Ishikawa (cell line): ENCODE data around the gene PLEKHA7.

Source experiments
- CEBPB ChIP-seq: IDR thresholded peaks from 2 replicates; pipeline ENCODE4 v1.6.1; 2012
- CREB1 ChIP-seq: IDR thresholded peaks from 2 replicates; pipeline ENCODE4 v1.6.1; 2012; ENCODE audit warnings: low read depth
- EP300 ChIP-seq: IDR thresholded peaks from 2 replicates; pipeline ENCODE4 v1.6.1; 2012; ENCODE audit warnings: borderline replicate concordance
- FOXM1 ChIP-seq: IDR thresholded peaks from 2 replicates; pipeline ENCODE4 v1.6.1; 2012; ENCODE audit warnings: low read depth, borderline replicate concordance
- NFIC ChIP-seq: IDR thresholded peaks from 2 replicates; pipeline ENCODE4 v1.6.1; 2012
- RAD21 ChIP-seq: IDR thresholded peaks from 2 replicates; pipeline ENCODE4 v1.6.1; 2012; ENCODE audit warnings: low read depth
- TAF1 ChIP-seq: IDR thresholded peaks from 2 replicates; pipeline ENCODE4 v1.6.1; 2012; ENCODE audit warnings: low read depth, mild to moderate bottlenecking
- TCF12 ChIP-seq: IDR thresholded peaks from 2 replicates; pipeline ENCODE4 v1.6.1; 2012; ENCODE audit warnings: low read depth
- TEAD4 ChIP-seq: IDR thresholded peaks from 2 replicates; pipeline ENCODE4 v1.6.1; 2012
- YY1 ChIP-seq: IDR thresholded peaks from 2 replicates; pipeline ENCODE4 v1.6.1; 2012; ENCODE audit warnings: low read depth
- ZBTB7A ChIP-seq: IDR thresholded peaks from 2 replicates; pipeline ENCODE4 v1.6.1; 2012; ENCODE audit warnings: low read depth
- TF ChIP-seq, protein P1 (sequence below): IDR thresholded peaks from 2 replicates; pipeline ENCODE4 v1.6.1; 2012; ENCODE audit warnings: low read depth, mild to moderate bottlenecking
- TF ChIP-seq, protein P2 (sequence below): IDR thresholded peaks from 2 replicates; pipeline ENCODE4 v1.6.1; 2012

DNA sequence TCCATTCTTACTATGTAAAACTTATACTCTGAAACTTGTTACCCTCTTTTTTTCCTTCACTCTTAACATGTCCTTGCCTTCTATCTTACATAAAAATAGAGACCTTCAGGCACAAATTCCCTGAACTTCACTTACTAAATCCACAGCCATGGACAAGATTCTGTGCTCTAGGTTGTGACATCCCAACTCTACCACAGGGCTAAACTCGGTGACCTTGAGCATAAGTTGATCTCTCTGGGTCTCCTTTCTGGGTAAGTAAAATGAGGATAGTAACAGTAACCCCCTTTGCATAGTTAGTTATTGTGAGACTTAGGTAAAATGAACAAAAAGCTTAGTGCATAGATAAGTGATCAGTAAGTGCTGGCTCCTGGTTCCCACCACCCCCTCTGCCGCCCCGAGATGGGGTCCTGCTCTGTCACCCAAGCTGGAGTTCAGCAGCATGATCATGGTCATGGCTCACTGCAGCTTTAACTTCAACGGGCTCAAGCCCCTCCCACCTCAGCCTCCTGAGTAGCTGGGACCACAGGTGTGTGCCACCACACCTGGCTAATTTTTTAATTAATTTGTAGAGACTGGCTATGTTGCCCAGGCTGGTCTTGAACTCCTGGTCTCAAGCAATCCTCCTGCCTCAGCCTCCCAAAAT lies 255.7 kb downstream of the PLEKHA7 start:
- TF ChIP-seq EP300 (no peak), YY1 (no peak), TCF12 (no peak), CEBPB (no peak), TAF1 (no peak), NFIC (no peak), CREB1 (no peak), TEAD4 (no peak), RAD21 (no peak), ZBTB7A (no peak), FOXM1 (no peak)
- TF ChIP-seq, protein P1, sequence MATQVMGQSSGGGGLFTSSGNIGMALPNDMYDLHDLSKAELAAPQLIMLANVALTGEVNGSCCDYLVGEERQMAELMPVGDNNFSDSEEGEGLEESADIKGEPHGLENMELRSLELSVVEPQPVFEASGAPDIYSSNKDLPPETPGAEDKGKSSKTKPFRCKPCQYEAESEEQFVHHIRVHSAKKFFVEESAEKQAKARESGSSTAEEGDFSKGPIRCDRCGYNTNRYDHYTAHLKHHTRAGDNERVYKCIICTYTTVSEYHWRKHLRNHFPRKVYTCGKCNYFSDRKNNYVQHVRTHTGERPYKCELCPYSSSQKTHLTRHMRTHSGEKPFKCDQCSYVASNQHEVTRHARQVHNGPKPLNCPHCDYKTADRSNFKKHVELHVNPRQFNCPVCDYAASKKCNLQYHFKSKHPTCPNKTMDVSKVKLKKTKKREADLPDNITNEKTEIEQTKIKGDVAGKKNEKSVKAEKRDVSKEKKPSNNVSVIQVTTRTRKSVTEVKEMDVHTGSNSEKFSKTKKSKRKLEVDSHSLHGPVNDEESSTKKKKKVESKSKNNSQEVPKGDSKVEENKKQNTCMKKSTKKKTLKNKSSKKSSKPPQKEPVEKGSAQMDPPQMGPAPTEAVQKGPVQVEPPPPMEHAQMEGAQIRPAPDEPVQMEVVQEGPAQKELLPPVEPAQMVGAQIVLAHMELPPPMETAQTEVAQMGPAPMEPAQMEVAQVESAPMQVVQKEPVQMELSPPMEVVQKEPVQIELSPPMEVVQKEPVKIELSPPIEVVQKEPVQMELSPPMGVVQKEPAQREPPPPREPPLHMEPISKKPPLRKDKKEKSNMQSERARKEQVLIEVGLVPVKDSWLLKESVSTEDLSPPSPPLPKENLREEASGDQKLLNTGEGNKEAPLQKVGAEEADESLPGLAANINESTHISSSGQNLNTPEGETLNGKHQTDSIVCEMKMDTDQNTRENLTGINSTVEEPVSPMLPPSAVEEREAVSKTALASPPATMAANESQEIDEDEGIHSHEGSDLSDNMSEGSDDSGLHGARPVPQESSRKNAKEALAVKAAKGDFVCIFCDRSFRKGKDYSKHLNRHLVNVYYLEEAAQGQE = no peak
- TF ChIP-seq, protein P2, sequence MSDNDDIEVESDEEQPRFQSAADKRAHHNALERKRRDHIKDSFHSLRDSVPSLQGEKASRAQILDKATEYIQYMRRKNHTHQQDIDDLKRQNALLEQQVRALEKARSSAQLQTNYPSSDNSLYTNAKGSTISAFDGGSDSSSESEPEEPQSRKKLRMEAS = no peak
